ENCODE results near the gene CHMP3.
"Not testable (repeated sequence)": the region's sequence is repeated elsewhere in the genome, so short reads cannot be mapped to it uniquely, and the experiment has no call there.

Gene CHMP3

GRCh38 chr2:86507600-86507999, 55.6 kb downstream of the CHMP3 start:
- TF ChIP-seq ZNF274 (IDR thresholded peaks at IDR 0.05; ENCODE audit: low read depth, low read length), result no peak
- no peak overlapping the region for H3K4me3 ChIP-seq (ENCODE audit: low read length)

GRCh38 chr2:86500325-86501083, 62.7 kb downstream of the CHMP3 start:
- TF ChIP-seq ZNF274 (IDR thresholded peaks at IDR 0.05; ENCODE audit: low read depth, low read length), result no peak
- no peak overlapping the region for H3K4me3 ChIP-seq (ENCODE audit: low read length)

- H3K4me3 ChIP-seq (ENCODE audit: low read length), result no peak overlapping the region
- no peak for TF ChIP-seq ZNF274 (IDR thresholded peaks at IDR 0.05; ENCODE audit: low read depth, low read length)
These were observed 63.9 kb downstream of the CHMP3 start for GRCh38 chr2:86499326-86499725.

DNA sequence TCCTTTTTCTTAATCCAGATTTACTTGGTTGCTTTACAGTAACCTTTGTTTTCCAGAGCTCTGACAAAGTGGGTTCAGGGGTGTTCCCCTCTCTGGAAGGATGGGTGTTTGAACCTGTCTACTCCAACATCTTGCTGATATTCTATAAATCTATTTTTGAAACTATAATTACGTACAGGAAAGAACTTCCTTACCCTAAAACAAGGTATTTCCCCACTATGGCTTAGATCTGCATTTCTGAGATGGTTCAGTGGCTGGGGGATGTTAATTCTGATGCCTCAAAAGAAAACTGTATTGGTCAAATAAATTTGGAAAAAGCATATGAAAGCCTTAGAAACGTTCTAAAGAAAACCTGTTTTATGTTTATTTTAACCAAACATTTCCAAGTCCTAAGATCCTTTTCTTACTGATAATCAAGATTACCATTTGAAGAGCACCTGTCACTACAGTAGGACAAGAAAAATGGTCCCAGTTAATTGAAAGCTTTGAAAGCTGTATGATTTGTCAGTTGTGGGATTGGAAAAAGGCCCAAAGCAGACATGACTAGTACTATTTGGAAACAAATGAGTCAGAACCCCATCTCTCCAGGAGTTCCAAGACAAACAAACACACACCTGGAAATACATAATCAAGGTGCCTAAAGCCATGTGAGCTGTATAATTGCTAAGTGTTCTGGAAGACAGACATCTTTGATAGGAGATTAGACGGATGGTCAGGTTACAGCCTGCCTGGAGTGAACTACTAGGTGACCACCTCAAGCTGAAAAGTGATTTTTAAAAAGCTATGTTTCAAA, 64.6 kb downstream of the CHMP3 start:
- TF ChIP-seq ZNF274 (IDR thresholded peaks at IDR 0.05; ENCODE audit: low read depth, low read length), result no peak

GRCh38 chr2:86496391-86496790, 66.9 kb downstream of the CHMP3 start:
- not testable (repeated sequence) for H3K4me3 ChIP-seq (ENCODE audit: low read length)

More for the DNA sequence above, 64.6 kb downstream of the CHMP3 start:
- H3K4me3 ChIP-seq (ENCODE audit: low read length), result no peak overlapping the region

DNA sequence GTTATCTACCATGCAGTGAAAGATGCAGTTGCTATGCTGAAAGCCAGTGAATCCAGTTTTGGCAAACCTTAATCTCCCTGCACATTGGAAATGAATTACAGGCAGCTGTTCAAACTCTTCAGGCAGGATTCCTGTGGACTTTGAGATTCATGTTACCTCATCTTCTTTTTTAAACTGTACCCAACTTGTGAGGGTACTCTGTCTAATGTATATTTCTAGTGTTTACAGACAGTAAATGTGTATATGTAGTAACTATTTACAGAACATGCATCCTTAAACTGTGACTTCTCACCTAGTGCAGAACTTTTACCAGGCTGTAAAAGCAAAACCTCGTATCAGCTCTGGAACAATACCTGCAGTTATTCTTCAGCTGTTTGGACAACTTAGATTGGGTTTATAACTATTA, 71.2 kb downstream of the CHMP3 start:
- no peak overlapping the region for H3K4me3 ChIP-seq (ENCODE audit: low read length)
- no peak for TF ChIP-seq ZNF274 (IDR thresholded peaks at IDR 0.05; ENCODE audit: low read depth, low read length)

- no peak overlapping the region for H3K4me3 ChIP-seq (ENCODE audit: low read length)
- no peak for TF ChIP-seq ZNF274 (IDR thresholded peaks at IDR 0.05; ENCODE audit: low read depth, low read length)
These were observed 72.2 kb downstream of the CHMP3 start for GRCh38 chr2:86491088-86491487.

GRCh38 chr2:86490245-86490644, 73.0 kb downstream of the CHMP3 start:
- no peak for TF ChIP-seq ZNF274 (IDR thresholded peaks at IDR 0.05; ENCODE audit: low read depth, low read length)
- no peak overlapping the region for H3K4me3 ChIP-seq (ENCODE audit: low read length)

GRCh38 chr2:86489542-86489941, 73.7 kb downstream of the CHMP3 start:
- TF ChIP-seq ZNF274 (IDR thresholded peaks at IDR 0.05; ENCODE audit: low read depth, low read length), result no peak
- no peak overlapping the region for H3K4me3 ChIP-seq (ENCODE audit: low read length)

DNA sequence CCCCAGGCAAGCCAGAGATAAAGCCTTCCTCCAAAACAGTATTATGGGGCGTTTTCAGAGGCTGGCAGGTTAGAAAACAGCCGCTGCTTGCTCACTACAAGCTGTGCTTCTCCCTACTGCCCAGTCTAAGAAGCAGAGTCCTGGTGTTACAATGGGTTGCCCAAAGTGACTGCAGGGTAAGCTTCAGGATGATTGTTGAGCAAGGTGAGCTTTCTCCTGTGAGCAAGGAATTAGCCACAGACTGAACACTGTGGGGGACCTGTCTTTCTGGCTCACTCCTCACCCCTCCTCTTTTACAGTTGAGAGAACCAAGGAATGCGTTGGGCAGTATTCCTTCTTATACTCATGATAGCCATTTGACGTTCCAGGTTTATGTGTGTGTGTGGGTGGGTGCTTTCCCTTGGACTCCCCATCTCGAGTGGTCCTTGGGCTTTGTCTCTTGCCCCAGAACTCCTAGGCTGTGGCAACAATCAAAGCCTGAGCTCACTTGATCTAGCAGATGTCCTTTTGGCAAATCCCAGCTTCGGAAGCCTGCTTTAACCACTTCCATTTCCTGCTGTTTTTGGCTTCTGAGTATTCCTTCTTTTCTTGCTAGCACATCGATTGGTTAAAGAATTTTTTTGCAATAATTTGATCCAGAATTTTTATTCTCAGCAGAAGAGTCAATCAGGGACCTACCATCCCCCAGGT, 74.5 kb downstream of the CHMP3 start:
- no peak for TF ChIP-seq ZNF274 (IDR thresholded peaks at IDR 0.05; ENCODE audit: low read depth, low read length)
- no peak overlapping the region for H3K4me3 ChIP-seq (ENCODE audit: low read length)

DNA sequence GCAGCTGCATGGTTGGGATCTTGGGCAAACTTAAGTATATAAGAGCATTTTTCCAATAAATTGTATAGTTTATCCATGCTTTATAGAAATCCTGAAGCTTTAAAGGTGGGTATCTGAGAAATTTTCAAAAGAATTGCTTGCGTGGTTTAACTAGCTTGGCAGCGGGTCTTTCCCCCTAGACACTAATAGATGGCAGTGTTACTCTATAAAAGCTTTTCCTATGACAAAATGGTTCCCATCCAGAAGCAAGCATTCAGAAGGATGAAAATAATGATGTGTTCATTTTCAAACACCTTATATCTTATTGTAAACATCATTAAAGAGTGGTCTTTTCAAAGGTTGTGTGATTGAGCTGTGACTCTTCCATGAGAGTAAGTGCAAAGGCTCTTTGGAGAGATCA, 76.2 kb downstream of the CHMP3 start:
- TF ChIP-seq ZNF274 (IDR thresholded peaks at IDR 0.05; ENCODE audit: low read depth, low read length), result no peak
- no peak overlapping the region for H3K4me3 ChIP-seq (ENCODE audit: low read length)

DNA sequence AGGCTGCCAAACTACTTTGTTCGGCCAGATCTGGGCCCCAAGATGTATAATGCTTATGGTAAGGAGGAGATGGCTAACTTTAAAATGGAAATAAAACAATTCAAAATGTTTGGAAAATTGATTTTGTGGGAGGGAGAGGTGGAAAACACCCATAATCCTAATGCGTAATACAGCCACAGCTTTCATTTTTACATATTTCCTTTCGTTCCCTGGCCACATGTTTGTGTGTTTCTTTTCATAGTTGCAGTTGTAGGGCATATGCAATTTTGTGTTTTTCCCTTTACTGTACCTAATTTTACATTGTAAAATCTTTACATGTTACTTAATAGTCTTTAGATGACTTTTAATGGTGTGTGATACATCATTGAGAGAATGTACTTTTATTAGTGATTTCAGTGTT, 77.4 kb downstream of the CHMP3 start:
- TF ChIP-seq ZNF274 (IDR thresholded peaks at IDR 0.05; ENCODE audit: low read depth, low read length), result no peak
- no peak overlapping the region for H3K4me3 ChIP-seq (ENCODE audit: low read length)

DNA sequence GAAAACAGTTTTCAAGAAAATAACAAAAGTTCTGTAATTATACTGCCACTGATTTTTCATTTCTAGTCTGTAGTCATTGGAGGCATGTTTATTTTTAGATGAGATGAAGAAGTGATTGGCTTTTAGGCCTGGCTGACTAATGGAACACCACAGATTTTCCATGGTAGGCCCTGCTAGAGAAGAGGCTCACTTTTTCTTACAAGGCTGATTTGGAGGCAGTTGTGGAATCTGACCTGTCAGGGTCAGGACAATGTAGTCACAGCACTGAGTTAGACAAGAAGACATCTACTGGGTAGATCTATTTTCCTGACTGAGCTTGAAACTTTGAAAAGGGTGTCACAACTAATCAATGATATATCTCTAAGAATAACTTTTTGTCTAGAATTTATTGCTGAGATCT, 78.1 kb downstream of the CHMP3 start:
- H3K4me3 ChIP-seq (ENCODE audit: low read length), result no peak overlapping the region
- TF ChIP-seq ZNF274 (IDR thresholded peaks at IDR 0.05; ENCODE audit: low read depth, low read length), result no peak

DNA sequence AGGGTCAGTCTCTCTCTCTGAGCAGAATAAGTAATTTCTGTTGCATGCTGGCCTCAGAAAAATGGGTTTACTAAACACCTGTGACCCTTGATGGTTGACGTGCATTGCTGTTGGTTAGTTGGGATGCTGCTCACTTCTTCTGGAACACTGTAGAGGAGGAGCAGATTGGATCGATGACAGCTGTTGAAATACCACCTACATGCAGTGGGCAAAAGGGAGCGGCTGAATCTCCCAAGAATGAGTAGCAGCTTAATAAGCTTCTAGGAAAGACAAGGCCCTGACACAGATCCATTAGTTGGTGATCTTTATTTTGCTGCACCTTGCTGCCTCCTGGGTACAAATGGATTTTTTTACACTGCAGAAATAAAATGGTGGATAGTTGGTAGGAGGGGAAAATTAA, 78.9 kb downstream of the CHMP3 start:
- TF ChIP-seq ZNF274 (IDR thresholded peaks at IDR 0.05; ENCODE audit: low read depth, low read length), result no peak
- H3K4me3 ChIP-seq (ENCODE audit: low read length), result no peak overlapping the region

GRCh38 chr2:86482034-86482433, 81.2 kb downstream of the CHMP3 start:
- H3K4me3 ChIP-seq (ENCODE audit: low read length), result no peak overlapping the region
- TF ChIP-seq ZNF274 (IDR thresholded peaks at IDR 0.05; ENCODE audit: low read depth, low read length), result no peak
